DND-41 (cell line): Measurements from ENCODE around the gene CTNNA3.

Source experiments
- ATAC-seq: fragments of 200-7000 bp; cut with Tn5 transposase; 3 replicates; pipeline ENCODE4 v1.9.1; 2021; ENCODE audit warnings: low read depth; ENCODE audit not compliant: insufficient read depth
- DNase-seq: peaks from one replicate; pipeline ENCODE4 v3.0.0-alpha.2; 2020
- H2AFZ ChIP-seq: 2 replicates; pipeline ENCODE4 v1.6.0; 2012; ENCODE audit warnings: low read depth, low read length
- H3K27ac ChIP-seq: 2 replicates; pipeline ENCODE4 v1.5.1; 2012; ENCODE audit warnings: low read length, inconsistent platforms
- H3K27me3 ChIP-seq: fragments of 200-600 bp; sonication (generic); 2 replicates; pipeline ENCODE4 v1.6.0; 2012; ENCODE audit warnings: low read length, mild to moderate bottlenecking, inconsistent platforms; ENCODE audit not compliant: insufficient read depth, poor library complexity
- H3K36me3 ChIP-seq: 2 replicates; pipeline ENCODE4 v1.5.1; 2012; ENCODE audit warnings: low read length, inconsistent platforms; ENCODE audit not compliant: insufficient read depth
- H3K4me1 ChIP-seq: 2 replicates; pipeline ENCODE4 v1.5.1; 2012; ENCODE audit warnings: mild to moderate bottlenecking, low read length; ENCODE audit not compliant: insufficient read depth
- H3K4me2 ChIP-seq: 2 replicates; pipeline ENCODE4 v1.6.0; 2012; ENCODE audit warnings: mild to moderate bottlenecking, moderate library complexity, low read length, inconsistent platforms; ENCODE audit not compliant: insufficient read depth
- H3K4me3 ChIP-seq, 2 experiments: fragments of 200-600 bp in 1 of 2; shearing (Covaris generic) in 1 of 2; 2 replicates each; pipeline ENCODE4 v1.5.1; 2012 to 2016; ENCODE audit warnings: inconsistent platforms in 2 of 2, low read length in 2 of 2, mild to moderate bottlenecking in 2 of 2, low read depth in 1 of 2, moderate library complexity in 1 of 2
- H3K79me2 ChIP-seq: 2 replicates; pipeline ENCODE4 v1.6.0; 2012; ENCODE audit warnings: low read length, inconsistent platforms; ENCODE audit not compliant: insufficient read depth
- H3K9ac ChIP-seq: 2 replicates; pipeline ENCODE4 v1.6.0; 2012; ENCODE audit warnings: low read depth, mild to moderate bottlenecking, inconsistent platforms, low read length, moderate library complexity
- H3K9me3 ChIP-seq: 2 replicates; pipeline ENCODE4 v1.5.1; 2012; ENCODE audit warnings: low read length, moderate library complexity, mild to moderate bottlenecking, inconsistent platforms; ENCODE audit not compliant: insufficient read depth, severe bottlenecking
- H4K20me1 ChIP-seq: 2 replicates; pipeline ENCODE4 v1.6.0; 2012; ENCODE audit warnings: low read length; ENCODE audit not compliant: insufficient read depth
- CTCF ChIP-seq: IDR thresholded peaks from 2 replicates; pipeline ENCODE4 v1.5.1; 2012; ENCODE audit warnings: borderline replicate concordance, low read length, moderate library complexity, mild to moderate bottlenecking; ENCODE audit not compliant: poor library complexity, severe bottlenecking; ENCODE audit errors: extremely low read depth
- EZH2 ChIP-seq: IDR thresholded peaks from 3 replicates; pipeline ENCODE4 v1.6.1; 2012; ENCODE audit warnings: borderline replicate concordance, low read depth, mild to moderate bottlenecking, moderate library complexity, low read length, inconsistent platforms; ENCODE audit not compliant: severe bottlenecking

Gene CTNNA3

GRCh38 chr10:67506083-67506756 lies 189.8 kb downstream of the CTNNA3 start:
- no peak overlapping the region for H2AFZ ChIP-seq
- H3K27ac ChIP-seq, result no peak overlapping the region
- no peaks in the 10 kb centered on the region for H3K79me2 ChIP-seq
- no peak overlapping the region for H3K9ac ChIP-seq
- ATAC-seq (no peak), DNase-seq (no peak)
- no peaks in the 10 kb centered on the region for H3K4me1 ChIP-seq
- H3K4me2 ChIP-seq, result no peak overlapping the region
- H3K4me3 ChIP-seq, result no peak overlapping the region
- no peaks in the 10 kb centered on the region for H3K36me3 ChIP-seq
- H4K20me1 ChIP-seq, result no peaks in the 10 kb centered on the region
- H3K27me3 ChIP-seq, result no peaks in the 10 kb centered on the region
- H3K9me3 ChIP-seq, result no peaks in the 10 kb centered on the region
- TF ChIP-seq EZH2, result no peak
- no peak for TF ChIP-seq CTCF

DNA sequence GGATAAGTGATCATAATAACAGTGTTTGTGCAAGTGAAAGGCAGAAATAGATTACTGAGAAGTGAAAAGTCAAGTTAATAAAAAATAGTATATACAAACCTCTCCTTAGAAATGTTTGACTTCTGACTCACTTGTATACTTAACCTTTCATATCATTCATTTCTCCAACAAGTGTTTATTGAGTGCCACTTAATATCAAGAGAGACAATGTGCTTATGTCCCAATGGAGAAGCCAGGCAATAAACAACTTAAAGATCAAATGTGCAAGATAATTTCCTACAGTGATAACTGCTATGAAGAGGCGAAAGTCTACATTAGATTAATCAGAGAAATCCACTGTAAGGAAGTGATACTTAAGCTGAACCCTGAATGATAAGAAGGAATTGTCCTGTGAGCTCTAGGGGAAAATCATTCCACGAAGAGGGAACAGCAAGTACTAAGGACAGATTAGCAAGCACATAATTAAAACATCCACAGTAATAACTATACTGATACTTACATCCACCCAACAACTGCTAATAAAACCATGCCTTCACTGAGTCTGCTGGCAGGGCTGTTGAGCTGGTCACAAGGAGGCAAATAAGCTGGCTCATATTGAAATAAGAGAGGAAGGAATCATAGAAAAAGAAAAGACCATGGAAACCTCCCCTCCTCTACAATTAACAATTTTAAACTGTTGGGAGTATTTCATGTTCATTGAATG lies 203.5 kb downstream of the CTNNA3 start:
- Histone ChIP-seq H3K9me3 (no peaks in the 10 kb centered on the region), H3K4me3 (no peak overlapping the region), H3K27me3 (no peaks in the 10 kb centered on the region), H2AFZ (no peak overlapping the region), H3K27ac (no peak overlapping the region), H3K79me2 (no peaks in the 10 kb centered on the region), H4K20me1 (no peaks in the 10 kb centered on the region), H3K36me3 (no peaks in the 10 kb centered on the region), H3K9ac (no peak overlapping the region), H3K4me2 (no peak overlapping the region), H3K4me1 (no peaks in the 10 kb centered on the region)
- DNase-seq (no peak), ATAC-seq (no peak)
- TF ChIP-seq EZH2 (no peak), CTCF (no peak)

DNA sequence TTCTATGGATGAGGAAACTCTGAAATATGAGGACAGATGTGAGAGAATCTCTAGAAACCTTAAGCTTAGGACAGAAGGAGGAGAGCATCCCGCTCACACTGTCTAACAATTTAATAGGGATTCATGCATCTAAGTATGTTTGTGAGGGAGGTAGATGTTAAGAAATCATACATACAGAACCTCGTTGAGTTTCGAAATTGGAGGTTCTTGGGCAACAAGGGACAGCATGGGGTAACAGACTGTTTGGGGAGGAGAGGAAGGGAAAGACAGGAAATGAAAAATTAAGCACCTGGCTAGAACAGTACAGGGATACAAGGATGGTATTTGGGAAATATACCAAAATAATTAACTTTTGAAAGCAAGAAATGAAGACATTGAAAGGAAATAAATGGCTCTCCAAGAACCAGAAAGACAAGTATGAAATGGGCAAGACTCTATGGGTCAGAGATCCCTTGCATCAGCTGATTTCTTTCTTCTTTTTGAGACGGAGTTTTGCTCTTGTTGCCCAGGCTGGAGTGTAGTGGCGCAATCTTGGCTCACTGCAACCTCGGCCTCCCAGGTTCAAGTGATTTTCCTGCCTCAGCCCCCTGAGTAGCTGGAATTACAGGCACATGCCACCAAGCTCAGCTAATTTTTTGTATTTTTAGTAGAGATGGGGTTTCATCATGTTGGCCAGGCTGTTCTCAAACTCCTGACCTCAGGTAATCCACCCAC lies 207.9 kb downstream of the CTNNA3 start:
- no peak overlapping the region for H3K4me3 ChIP-seq
- no peaks in the 10 kb centered on the region for H3K9me3 ChIP-seq
- no peaks in the 10 kb centered on the region for H3K36me3 ChIP-seq
- no peaks in the 10 kb centered on the region for H3K27me3 ChIP-seq
- no peak overlapping the region for H3K9ac ChIP-seq
- DNase-seq, result no peak
- H3K4me2 ChIP-seq, result no peak overlapping the region
- no peaks in the 10 kb centered on the region for H3K79me2 ChIP-seq
- no peaks in the 10 kb centered on the region for H4K20me1 ChIP-seq
- no peak for ATAC-seq
- no peaks in the 10 kb centered on the region for H3K4me1 ChIP-seq
- H3K27ac ChIP-seq, result no peak overlapping the region
- no peak overlapping the region for H2AFZ ChIP-seq
- TF ChIP-seq CTCF, result no peak
- TF ChIP-seq EZH2, result no peak
